T-cell (primary cell): Measurements from ENCODE around the gene PTPRD. TPM values are rescaled to one million over a fixed set of nuclear protein-coding genes. Genes with fewer than 3 reads are reported as not detected.

Source experiments
- ATAC-seq, 4 experiments: fragments of 200-7000 bp in 3 of 4; fragments of 150-1000 bp in 1 of 4; cut with Tn5 transposase; replicated peaks in 1 of 4; 1 replicate in 3 of 4; 2 replicates in 1 of 4; pipeline ENCODE4 v1.10.0; 2021; ENCODE audit warnings: moderate library complexity in 3 of 4, mild to moderate bottlenecking in 2 of 4, moderate number of reproducible peaks in 1 of 4
- CTCF ChIA-PET, 2 donors: fragments of 300-600 bp; sonication (Branson Sonifier 250); formaldehyde crosslinking; loops; one replicate each; lab custom pipeline; 2022; ENCODE audit warnings: antibody characterized with exemption in 2 of 2; lab: Charles Lee
- POLR2A ChIA-PET, 2 donors: fragments of 300-600 bp; sonication (Branson Sonifier 250); formaldehyde crosslinking; loops; one replicate each; lab custom pipeline; 2022; ENCODE audit warnings: antibody characterized with exemption in 2 of 2; lab: Charles Lee
- DNase-seq, 35 experiments: peaks; one replicate each; pipeline versions ENCODE4 v3.0.0 to v3.0.0-alpha.2; 2013 to 2023
- H3K27ac ChIP-seq: one replicate; pipeline ENCODE4 v1.5.1; 2013; ENCODE audit warnings: low read length
- H3K27me3 ChIP-seq, 2 experiments: replicated peaks in 1 of 2; 1 replicate in 1 of 2; 2 replicates in 1 of 2; pipeline versions ENCODE4 v1.6.1 to v1.7.0; 2013; ENCODE audit warnings: low read length in 1 of 2, mixed read lengths in 1 of 2; ENCODE audit not compliant: control insufficient read depth in 2 of 2, insufficient read depth in 2 of 2; ENCODE audit errors: extremely low read depth in 1 of 2
- H3K36me3 ChIP-seq, 2 donors: 1 replicate in 1 of 2; 2 replicates in 1 of 2; pipeline versions ENCODE4 v1.6.1 to v1.7.0; 2013; ENCODE audit warnings: low read length in 1 of 2; ENCODE audit not compliant: control insufficient read depth in 2 of 2, insufficient read depth in 1 of 2; ENCODE audit errors: extremely low read depth in 1 of 2
- H3K4me1 ChIP-seq, 2 experiments: 1 replicate in 1 of 2; 2 replicates in 1 of 2; pipeline versions ENCODE4 v1.6.1 to v1.7.0; 2013; ENCODE audit warnings: low read length in 2 of 2, mixed read lengths in 1 of 2; ENCODE audit not compliant: insufficient read depth in 2 of 2, control insufficient read depth in 1 of 2; ENCODE audit errors: extremely low read depth in 1 of 2
- H3K4me3 ChIP-seq, 2 donors: 1 replicate in 1 of 2; 2 replicates in 1 of 2; pipeline versions ENCODE4 v1.5.1 to v1.7.0; 2013; ENCODE audit warnings: mild to moderate bottlenecking in 2 of 2, low read length in 1 of 2, moderate library complexity in 1 of 2; ENCODE audit not compliant: control insufficient read depth in 1 of 2; ENCODE audit errors: extremely low read depth in 1 of 2
- H3K9me3 ChIP-seq: 2 replicates; pipeline ENCODE4 v1.7.0; 2013
- H3K27ac Mint-ChIP-seq, 2 donors: one replicate each; pipeline ENCODE4 v1.8.0; 2020 to 2021; ENCODE audit warnings: mild to moderate bottlenecking in 2 of 2, mixed read lengths in 2 of 2
- H3K27me3 Mint-ChIP-seq, 2 donors: one replicate each; pipeline ENCODE4 v1.8.0; 2021 to 2022; ENCODE audit warnings: mixed read lengths in 2 of 2
- H3K36me3 Mint-ChIP-seq: one replicate; pipeline ENCODE4 v1.8.0; 2021; ENCODE audit warnings: mixed read lengths
- H3K4me1 Mint-ChIP-seq, 3 donors: one replicate each; pipeline ENCODE4 v1.8.0; 2020 to 2022; ENCODE audit warnings: mixed read lengths in 3 of 3, mild to moderate bottlenecking in 1 of 3
- H3K4me3 Mint-ChIP-seq, 3 donors: one replicate each; pipeline ENCODE4 v1.8.0; 2020 to 2022; ENCODE audit warnings: mild to moderate bottlenecking in 3 of 3, mixed read lengths in 3 of 3, moderate library complexity in 3 of 3
- H3K9me3 Mint-ChIP-seq, 3 donors: one replicate each; pipeline ENCODE4 v1.8.0; 2020 to 2022; ENCODE audit warnings: mixed read lengths in 3 of 3
- WGBS: methylation state at CpG from one replicate; pipeline ENCODE4 v1.1.5; 2013; ENCODE audit warnings: missing lambda C conversion rate; ENCODE audit not compliant: insufficient coverage; 5-methylcytosine and 5-hydroxymethylcytosine counted together
- total RNA-seq, 35 experiments: library from RNA in 6 of 35; stranded (reverse) in 6 of 35; fragments of 120-200 nt in 1 of 35; gene quantifications; one replicate each; pipeline versions ENCODE4 v1.2.1 to v1.2.4 and lab custom pipeline; 2013 to 2026

The PTPRD gene
- total RNA-seq, 5 donors from 2014 or later (not counting 1 experiment from before 2014, with no cell fraction given), result 0.13 to 0.61 (median 0.38) TPM; not detected in 2

DNA sequence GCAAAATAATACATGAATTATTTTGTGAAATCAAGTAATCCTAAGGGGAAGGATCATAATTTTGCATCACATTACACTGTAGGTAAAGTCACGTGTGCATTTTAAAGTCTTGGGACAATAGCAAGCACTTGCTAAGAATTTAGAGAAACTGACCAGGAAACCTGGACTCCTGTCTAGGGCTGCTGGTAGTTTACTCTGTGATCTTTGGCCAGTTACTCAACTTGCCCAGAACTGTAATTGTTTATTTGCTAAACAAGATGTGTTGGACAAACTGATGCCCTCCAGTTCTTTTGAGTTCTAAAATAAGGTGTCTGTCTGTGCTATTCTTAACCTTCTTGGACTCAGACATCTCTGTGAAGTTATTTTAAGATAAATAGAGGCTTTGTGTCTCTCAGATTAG lies 2218.5 kb downstream of the PTPRD start:
- CTCF ChIA-PET, result no interaction called here

DNA sequence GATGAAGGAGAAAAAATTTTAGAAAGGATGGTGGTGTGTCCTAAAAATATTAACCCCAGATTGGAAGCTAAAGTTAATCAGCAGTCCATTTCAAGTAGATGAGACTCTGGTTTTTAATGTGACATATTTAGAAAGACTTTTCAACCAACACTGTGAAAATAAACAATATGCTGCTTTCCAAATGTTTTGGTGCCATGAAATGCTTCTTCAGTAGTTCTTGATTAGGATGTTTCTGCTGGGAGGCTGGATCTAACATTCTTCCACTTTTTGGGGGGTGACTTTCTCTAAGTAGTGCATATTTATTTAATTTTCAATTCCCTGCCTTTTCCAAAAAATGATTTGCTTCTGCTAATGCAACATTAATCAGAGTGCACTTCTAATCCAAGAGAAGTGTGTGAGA lies 2219.9 kb downstream of the PTPRD start:
- Histone ChIP-seq H3K4me3 (no peak overlapping the region), H3K9me3 (no peaks in the 10 kb centered on the region), H3K4me1 (no peaks in the 10 kb centered on the region), H3K27me3 (no peaks in the 10 kb centered on the region), H3K27ac (no peak overlapping the region), H3K36me3 (no peaks in the 10 kb centered on the region)
- DNase-seq (no peak), ATAC-seq (no peak)
- no peaks in the 10 kb centered on the region for H3K4me1 Mint-ChIP-seq
- H3K4me3 Mint-ChIP-seq, result no peak overlapping the region
- ChIA-PET POLR2A (no interaction called here), CTCF (no interaction called here)
- no peaks in the 10 kb centered on the region for H3K27me3 Mint-ChIP-seq
- no peaks in the 10 kb centered on the region for H3K36me3 Mint-ChIP-seq
- no peak overlapping the region for H3K27ac Mint-ChIP-seq
- peaks cover 0 to 6% (median 3%) of the 10 kb centered on the region in 3 donors for H3K9me3 Mint-ChIP-seq

More for the DNA sequence above, 2218.5 kb downstream of the PTPRD start:
- H3K4me1 ChIP-seq, result no peaks in the 10 kb centered on the region
- H3K27ac ChIP-seq, result no peak overlapping the region
- H3K4me1 Mint-ChIP-seq, result no peaks in the 10 kb centered on the region
- no peaks in the 10 kb centered on the region for H3K36me3 Mint-ChIP-seq
- H3K9me3 ChIP-seq, result no peaks in the 10 kb centered on the region
- H3K27me3 Mint-ChIP-seq, result no peaks in the 10 kb centered on the region
- peaks cover 0 to 6% (median 3%) of the 10 kb centered on the region in 3 donors for H3K9me3 Mint-ChIP-seq
- H3K36me3 ChIP-seq, result no peaks in the 10 kb centered on the region
- no peak for DNase-seq
- no peak overlapping the region for H3K27ac Mint-ChIP-seq
- POLR2A ChIA-PET, result no interaction called here
- ATAC-seq, result no peak
- H3K4me3 Mint-ChIP-seq, result no peak overlapping the region
- H3K27me3 ChIP-seq, result no peaks in the 10 kb centered on the region
- no CpG with 5 or more reads among the region's 1 CpG for WGBS
- no peak overlapping the region for H3K4me3 ChIP-seq

- Mint-ChIP-seq H3K4me3 (no peak overlapping the region), H3K4me1 (no peaks in the 10 kb centered on the region), H3K36me3 (no peaks in the 10 kb centered on the region), H3K27me3 (no peaks in the 10 kb centered on the region), H3K27ac (no peak overlapping the region), H3K9me3 (peaks cover 0 to 6% (median 3%) of the 10 kb centered on the region in 3 donors)
- ATAC-seq, result no peak
- H3K9me3 ChIP-seq, result no peaks in the 10 kb centered on the region
- POLR2A ChIA-PET, result no interaction called here
- no peak overlapping the region for H3K27ac ChIP-seq
- CTCF ChIA-PET, result no interaction called here
- H3K4me3 ChIP-seq, result no peak overlapping the region
- no peaks in the 10 kb centered on the region for H3K27me3 ChIP-seq
- no peak for DNase-seq
- no peaks in the 10 kb centered on the region for H3K36me3 ChIP-seq
- H3K4me1 ChIP-seq, result no peaks in the 10 kb centered on the region
Measured at GRCh38 chr9:8391566-8391965, 2221.2 kb downstream of the PTPRD start.

GRCh38 chr9:8391132-8391531 lies 2221.7 kb downstream of the PTPRD start:
- ATAC-seq, result no peak
- WGBS, result 90% methylated on average over 2 of the region's 4 CpGs

GRCh38 chr9:8390571-8390970 lies 2222.2 kb downstream of the PTPRD start:
- no peaks in the 10 kb centered on the region for H3K9me3 ChIP-seq
- H3K36me3 ChIP-seq, result no peaks in the 10 kb centered on the region
- Mint-ChIP-seq H3K27me3 (no peaks in the 10 kb centered on the region), H3K27ac (no peak overlapping the region), H3K9me3 (peaks cover 0 to 6% (median 3%) of the 10 kb centered on the region in 3 donors), H3K4me3 (no peak overlapping the region), H3K36me3 (no peaks in the 10 kb centered on the region), H3K4me1 (no peaks in the 10 kb centered on the region)
- no peak overlapping the region for H3K4me3 ChIP-seq
- no peak for ATAC-seq
- no peaks in the 10 kb centered on the region for H3K27me3 ChIP-seq
- ChIA-PET POLR2A (no interaction called here), CTCF (interaction anchor here in 1 of 2 donors (0.5 to 0.6 kb wide), 2 partner anchors 934 to 1417 kb away, joined by 4 to 5 read pairs; no protein-coding TSS in a partner anchor)
- no peaks in the 10 kb centered on the region for H3K4me1 ChIP-seq
- no peak overlapping the region for H3K27ac ChIP-seq
- no peak for DNase-seq

More at GRCh38 chr9:8391132-8391531, 2221.7 kb downstream of the PTPRD start:
- Histone ChIP-seq H3K36me3 (no peaks in the 10 kb centered on the region), H3K9me3 (no peaks in the 10 kb centered on the region), H3K27ac (no peak overlapping the region), H3K27me3 (no peaks in the 10 kb centered on the region), H3K4me1 (no peaks in the 10 kb centered on the region), H3K4me3 (no peak overlapping the region)
- peaks cover 0 to 6% (median 3%) of the 10 kb centered on the region in 3 donors for H3K9me3 Mint-ChIP-seq
- H3K27ac Mint-ChIP-seq, result no peak overlapping the region
- no peaks in the 10 kb centered on the region for H3K27me3 Mint-ChIP-seq
- no peak for DNase-seq
- H3K4me3 Mint-ChIP-seq, result no peak overlapping the region
- POLR2A ChIA-PET, result no interaction called here
- H3K36me3 Mint-ChIP-seq, result no peaks in the 10 kb centered on the region
- CTCF ChIA-PET, result interaction anchor here in 1 of 2 donors (0.5 kb wide), 1 partner anchor 934 kb away, joined by 5 read pairs; no protein-coding TSS in a partner anchor
- no peaks in the 10 kb centered on the region for H3K4me1 Mint-ChIP-seq

DNA sequence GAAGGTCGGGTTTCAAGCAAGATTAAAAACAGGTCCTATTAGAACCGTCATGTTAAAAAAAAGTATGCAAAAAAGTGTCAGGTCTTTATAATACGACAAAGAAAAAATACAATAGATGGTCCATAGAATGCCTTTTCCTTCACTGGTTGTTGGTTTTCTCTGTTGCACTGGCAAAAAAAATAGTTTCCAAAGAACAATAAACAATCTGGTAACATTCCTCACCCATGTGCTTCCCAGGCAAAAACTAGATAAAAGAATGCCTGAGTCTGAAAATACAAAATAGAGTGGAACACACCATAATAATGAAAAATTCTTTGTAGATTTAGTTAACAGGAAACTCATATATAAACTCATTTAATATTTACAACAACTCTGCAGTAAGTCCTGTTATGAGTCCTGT lies 2223.3 kb downstream of the PTPRD start:
- no peaks in the 10 kb centered on the region for H3K36me3 ChIP-seq
- H3K4me1 ChIP-seq, result no peaks in the 10 kb centered on the region
- Mint-ChIP-seq H3K4me3 (no peak overlapping the region), H3K4me1 (no peaks in the 10 kb centered on the region), H3K36me3 (no peaks in the 10 kb centered on the region), H3K9me3 (peaks cover 0 to 6% (median 3%) of the 10 kb centered on the region in 3 donors), H3K27me3 (no peaks in the 10 kb centered on the region), H3K27ac (no peak overlapping the region)
- no peaks in the 10 kb centered on the region for H3K27me3 ChIP-seq
- H3K27ac ChIP-seq, result no peak overlapping the region
- WGBS, result 100% methylated on average over 3 of the region's 3 CpGs
- H3K9me3 ChIP-seq, result no peaks in the 10 kb centered on the region
- POLR2A ChIA-PET, result no interaction called here
- no peak overlapping the region for H3K4me3 ChIP-seq
- CTCF ChIA-PET, result no interaction called here
- DNase-seq (no peak), ATAC-seq (no peak)

DNA sequence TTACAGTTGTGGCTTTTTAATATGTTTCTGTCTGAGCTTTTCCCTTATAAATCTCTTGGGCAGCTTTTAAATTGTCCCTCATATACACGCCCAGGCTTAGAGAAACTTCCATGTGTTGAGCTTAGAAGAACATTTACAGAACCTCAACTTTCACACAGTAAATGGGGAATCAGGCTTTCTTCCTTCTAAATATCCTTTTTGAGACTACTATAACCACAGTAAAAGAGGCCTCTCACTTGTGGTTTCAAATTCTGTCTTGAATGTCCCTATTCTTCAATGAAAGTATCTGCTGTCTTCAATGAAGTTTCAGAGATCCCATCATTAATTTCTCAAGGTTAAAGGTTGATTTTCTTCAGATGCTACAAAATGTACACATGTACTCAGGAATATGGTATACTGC lies 2224.7 kb downstream of the PTPRD start:
- H3K4me1 Mint-ChIP-seq, result no peaks in the 10 kb centered on the region

More for the DNA sequence above, 2224.7 kb downstream of the PTPRD start:
- Histone ChIP-seq H3K4me3 (no peak overlapping the region), H3K36me3 (no peaks in the 10 kb centered on the region), H3K9me3 (no peaks in the 10 kb centered on the region), H3K27ac (no peak overlapping the region), H3K4me1 (no peaks in the 10 kb centered on the region), H3K27me3 (no peaks in the 10 kb centered on the region)
- peaks cover 0 to 6% (median 3%) of the 10 kb centered on the region in 3 donors for H3K9me3 Mint-ChIP-seq
- ATAC-seq (no peak), DNase-seq (no peak)
- ChIA-PET POLR2A (interaction anchor here in 1 of 2 donors (0.6 kb wide), 1 partner anchor 29 kb away, joined by 3 read pairs; no protein-coding TSS in a partner anchor), CTCF (no interaction called here)
- H3K27ac Mint-ChIP-seq, result no peak overlapping the region
- WGBS, result no CpG with 5 or more reads among the region's 1 CpG
- no peak overlapping the region for H3K4me3 Mint-ChIP-seq
- H3K27me3 Mint-ChIP-seq, result peaks cover 0 to 4% of the 10 kb centered on the region in 2 donors
- H3K36me3 Mint-ChIP-seq, result no peaks in the 10 kb centered on the region
